GM21515 (cell line): ENCODE results near the gene HOXA3.

Source experiments
- ATAC-seq: cut with Tn5 transposase; IDR thresholded peaks from one replicate; pipeline ENCODE4 v1.9.1; 2021; ENCODE audit not compliant: unreplicated experiment

Gene HOXA3

DNA sequence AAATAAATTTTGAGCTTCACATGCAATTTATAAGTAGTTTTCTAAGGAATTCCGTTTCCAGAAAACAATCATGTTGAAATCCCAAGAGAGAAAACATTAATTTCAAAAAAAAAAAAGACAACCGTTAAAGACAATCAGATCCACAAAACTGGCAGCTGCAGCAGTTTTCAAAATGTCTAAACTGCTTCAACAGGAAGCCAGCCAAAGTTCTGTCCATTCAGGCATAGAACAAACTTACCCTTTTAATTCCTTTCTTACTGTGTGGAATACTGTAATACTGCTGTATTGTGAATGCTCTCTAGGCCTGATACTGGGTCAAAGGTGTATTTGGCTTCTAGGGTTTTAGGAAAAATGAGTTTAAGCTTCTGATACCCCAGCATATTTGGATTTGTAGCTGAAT, 88.2 kb downstream of the HOXA3 start:
- ATAC-seq = no peak

GRCh38 chr7:27062946-27063345, 89.4 kb downstream of the HOXA3 start:
- ATAC-seq = no peak
